DOHH2 (cell line): ENCODE data around the gene PSAP.

Source experiments
- H3F3A ChIP-seq: fragments of 200-600 bp; sonication (generic), shearing (Covaris generic); 2 replicates; pipeline ENCODE4 v1.6.0; 2016; ENCODE audit warnings: antibody characterized with exemption, mild to moderate bottlenecking; ENCODE audit not compliant: control insufficient read depth, insufficient read depth
- H3K27ac ChIP-seq: fragments of 200-600 bp; sonication (generic); 2 replicates; pipeline ENCODE4 v1.5.1; 2014; ENCODE audit warnings: low read depth, mild to moderate bottlenecking, low read length, moderate library complexity
- H3K27me3 ChIP-seq: fragments of 200-600 bp; sonication (generic); 2 replicates; pipeline ENCODE4 v1.6.1; 2014; ENCODE audit warnings: mild to moderate bottlenecking, low read length, mixed read lengths; ENCODE audit not compliant: control insufficient read depth
- H3K36me3 ChIP-seq: fragments of 200-600 bp; sonication (generic); 2 replicates; pipeline ENCODE4 v1.6.1; 2014; ENCODE audit warnings: mild to moderate bottlenecking, low read length, moderate library complexity, mixed read lengths; ENCODE audit not compliant: control insufficient read depth
- H3K4me1 ChIP-seq: fragments of 200-600 bp; sonication (generic); 2 replicates; pipeline ENCODE4 v1.6.1; 2014; ENCODE audit warnings: mild to moderate bottlenecking, low read length, mixed read lengths; ENCODE audit not compliant: control insufficient read depth
- H3K4me2 ChIP-seq: fragments of 200-600 bp; sonication (generic); 2 replicates; pipeline ENCODE4 v1.6.0; 2014; ENCODE audit warnings: mild to moderate bottlenecking, low read length, moderate library complexity
- H3K4me3 ChIP-seq: fragments of 200-600 bp; sonication (generic); 2 replicates; pipeline ENCODE4 v1.5.1; 2014; ENCODE audit warnings: mild to moderate bottlenecking, low read length, mixed read lengths
- H3K79me2 ChIP-seq: fragments of 200-600 bp; sonication (generic); 2 replicates; pipeline ENCODE4 v1.6.1; 2014; ENCODE audit warnings: mild to moderate bottlenecking, low read length, mixed read lengths; ENCODE audit not compliant: control insufficient read depth
- H3K9me2 ChIP-seq: fragments of 200-600 bp; sonication (generic); replicated peaks from 2 replicates; pipeline ENCODE4 v1.6.1; 2014; ENCODE audit warnings: mild to moderate bottlenecking, low read length, mixed read lengths; ENCODE audit not compliant: control insufficient read depth
- H3K9me3 ChIP-seq: fragments of 200-600 bp; sonication (generic); 2 replicates; pipeline ENCODE4 v1.6.1; 2014; ENCODE audit warnings: antibody characterized with exemption, low read length, mixed read lengths; ENCODE audit not compliant: control insufficient read depth, insufficient read depth
- H4K20me1 ChIP-seq: fragments of 200-600 bp; sonication (generic); 2 replicates; pipeline ENCODE4 v1.6.0; 2014; ENCODE audit warnings: low read depth, mild to moderate bottlenecking, antibody characterized with exemption, low read length, moderate library complexity; ENCODE audit not compliant: control insufficient read depth, insufficient read depth
- EZH2phosphoT487 ChIP-seq: fragments of 200-600 bp; sonication (generic); IDR thresholded peaks from 2 replicates; pipeline ENCODE4 v1.6.1; 2017; ENCODE audit warnings: borderline replicate concordance, mild to moderate bottlenecking, antibody characterized with exemption, low read length, moderate library complexity, mixed read lengths
- TF ChIP-seq, protein P1 (sequence below): fragments of 200-600 bp; sonication (generic); IDR thresholded peaks from one replicate; pipeline ENCODE4 v1.5.1; 2014; ENCODE audit warnings: antibody characterized with exemption, mild to moderate bottlenecking, low read depth, low read length; ENCODE audit not compliant: poor library complexity, severe bottlenecking

The PSAP gene

DNA sequence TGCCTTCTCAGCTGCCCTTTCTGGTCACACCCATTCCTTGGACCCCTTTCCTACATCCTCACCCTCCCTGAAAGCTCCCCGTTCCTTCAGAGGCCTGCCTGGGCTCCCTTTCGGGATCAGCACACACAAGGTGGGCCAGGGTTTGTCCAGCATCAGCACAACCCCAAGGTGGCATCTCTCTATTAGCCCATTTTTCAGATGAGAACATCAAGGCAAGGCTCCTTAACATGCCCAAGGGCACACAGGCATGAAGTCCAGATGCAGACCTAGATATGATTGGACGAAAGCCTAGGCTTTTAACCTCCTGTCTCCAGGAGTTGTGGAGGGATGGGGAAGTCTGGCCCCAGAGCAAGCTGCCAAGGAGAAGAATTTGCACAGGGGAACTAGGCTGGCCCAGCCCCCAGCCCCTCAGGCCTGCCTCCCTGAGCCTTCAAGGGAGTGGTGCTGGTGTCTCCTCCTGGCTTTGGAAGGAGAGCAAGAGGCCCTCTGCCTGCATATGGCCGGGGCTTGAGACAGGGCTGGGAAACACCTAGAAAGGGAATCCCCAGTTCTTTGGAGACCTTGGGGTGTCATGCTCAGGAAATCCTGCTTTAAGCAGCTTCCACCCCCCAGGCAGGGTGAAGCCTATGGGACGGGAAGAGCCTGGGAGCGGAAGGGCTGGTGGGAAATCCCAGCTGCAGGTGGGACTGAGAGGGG is 68.7 kb downstream of the PSAP start:
- TF ChIP-seq, protein P1, sequence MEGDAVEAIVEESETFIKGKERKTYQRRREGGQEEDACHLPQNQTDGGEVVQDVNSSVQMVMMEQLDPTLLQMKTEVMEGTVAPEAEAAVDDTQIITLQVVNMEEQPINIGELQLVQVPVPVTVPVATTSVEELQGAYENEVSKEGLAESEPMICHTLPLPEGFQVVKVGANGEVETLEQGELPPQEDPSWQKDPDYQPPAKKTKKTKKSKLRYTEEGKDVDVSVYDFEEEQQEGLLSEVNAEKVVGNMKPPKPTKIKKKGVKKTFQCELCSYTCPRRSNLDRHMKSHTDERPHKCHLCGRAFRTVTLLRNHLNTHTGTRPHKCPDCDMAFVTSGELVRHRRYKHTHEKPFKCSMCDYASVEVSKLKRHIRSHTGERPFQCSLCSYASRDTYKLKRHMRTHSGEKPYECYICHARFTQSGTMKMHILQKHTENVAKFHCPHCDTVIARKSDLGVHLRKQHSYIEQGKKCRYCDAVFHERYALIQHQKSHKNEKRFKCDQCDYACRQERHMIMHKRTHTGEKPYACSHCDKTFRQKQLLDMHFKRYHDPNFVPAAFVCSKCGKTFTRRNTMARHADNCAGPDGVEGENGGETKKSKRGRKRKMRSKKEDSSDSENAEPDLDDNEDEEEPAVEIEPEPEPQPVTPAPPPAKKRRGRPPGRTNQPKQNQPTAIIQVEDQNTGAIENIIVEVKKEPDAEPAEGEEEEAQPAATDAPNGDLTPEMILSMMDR, result no peak
- no peak for TF ChIP-seq EZH2phosphoT487
- H3F3A ChIP-seq, result no peaks in the 10 kb centered on the region
- H3K9me2 ChIP-seq, result no peaks in the 10 kb centered on the region
- H3K9me3 ChIP-seq, result no peaks in the 10 kb centered on the region
- no peaks in the 10 kb centered on the region for H4K20me1 ChIP-seq
- H3K36me3 ChIP-seq, result no peaks in the 10 kb centered on the region
- no peak overlapping the region for H3K4me3 ChIP-seq
- H3K27ac ChIP-seq, result no peak overlapping the region
- no peaks in the 10 kb centered on the region for H3K4me1 ChIP-seq
- no peaks in the 10 kb centered on the region; the same call in 1 of the 2 replicates for H3K27me3 ChIP-seq
- no peaks in the 10 kb centered on the region for H3K79me2 ChIP-seq
- no peak overlapping the region for H3K4me2 ChIP-seq

DNA sequence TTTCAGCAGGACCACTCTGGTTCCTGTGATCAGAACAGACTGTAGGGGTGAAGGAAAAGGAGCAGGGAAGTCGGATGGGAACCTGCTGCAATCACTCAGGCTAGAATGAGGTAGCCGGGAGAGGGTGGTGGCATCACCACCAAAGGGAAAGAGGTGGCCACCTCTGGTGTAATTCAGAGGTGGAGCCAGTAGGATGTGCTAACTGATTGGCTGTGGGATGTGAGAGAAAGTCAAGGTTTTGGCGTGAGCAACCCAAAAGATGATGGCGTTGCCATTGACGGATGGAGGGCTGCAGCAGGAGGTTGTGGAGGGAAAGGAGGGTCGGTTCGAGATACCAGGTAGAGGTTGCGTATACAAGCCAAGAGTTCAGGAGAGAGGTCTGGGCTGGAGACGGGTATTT is 70.3 kb downstream of the PSAP start:
- Histone ChIP-seq H3K36me3 (no peaks in the 10 kb centered on the region), H3K27me3 (no peaks in the 10 kb centered on the region; the same call in 1 of the 2 replicates), H3K9me3 (no peaks in the 10 kb centered on the region), H3K27ac (no peak overlapping the region), H3K79me2 (no peaks in the 10 kb centered on the region), H4K20me1 (no peaks in the 10 kb centered on the region), H3K4me2 (no peak overlapping the region), H3K4me3 (no peak overlapping the region), H3K4me1 (no peaks in the 10 kb centered on the region), H3F3A (no peaks in the 10 kb centered on the region), H3K9me2 (no peaks in the 10 kb centered on the region)
- TF ChIP-seq, protein P1, result no peak
- no peak for TF ChIP-seq EZH2phosphoT487

DNA sequence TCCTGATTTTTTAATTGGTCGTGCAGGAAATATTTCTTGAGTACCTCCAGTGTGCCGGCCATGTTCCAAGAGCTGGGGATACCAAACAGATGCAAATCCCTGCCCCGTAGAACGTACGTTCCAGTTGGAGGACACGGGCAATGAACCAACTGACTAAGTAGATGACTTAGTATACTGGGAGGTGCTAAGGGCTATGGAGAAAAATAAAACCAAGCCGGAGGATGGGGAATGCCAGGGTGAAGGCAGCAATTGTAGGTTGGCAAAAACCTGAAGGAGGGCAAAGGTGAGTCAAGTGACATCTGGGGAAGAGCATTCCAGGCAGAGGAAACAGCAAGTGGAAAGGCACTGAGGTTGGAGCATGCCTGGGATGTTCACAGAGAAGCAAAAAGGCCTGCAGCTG is 70.9 kb downstream of the PSAP start:
- no peaks in the 10 kb centered on the region for H3K4me1 ChIP-seq
- H3K4me2 ChIP-seq, result no peak overlapping the region
- no peak for TF ChIP-seq EZH2phosphoT487
- TF ChIP-seq, protein P1, result no peak
- H3K36me3 ChIP-seq, result no peaks in the 10 kb centered on the region
- H3K79me2 ChIP-seq, result no peaks in the 10 kb centered on the region
- no peak overlapping the region for H3K4me3 ChIP-seq
- no peak overlapping the region for H3K27ac ChIP-seq
- H3F3A ChIP-seq, result no peaks in the 10 kb centered on the region
- peaks cover under 1% of the 10 kb centered on the region for H3K27me3 ChIP-seq
- no peaks in the 10 kb centered on the region for H3K9me2 ChIP-seq
- no peaks in the 10 kb centered on the region for H3K9me3 ChIP-seq
- H4K20me1 ChIP-seq, result no peaks in the 10 kb centered on the region
